OCI-LY3 (cell line): Measurements from ENCODE around the gene ZNF830.

Experiments used
- H2AFZ ChIP-seq: fragments of 200-600, 300-600 bp; shearing (Covaris generic); 2 replicates; pipeline ENCODE4 v1.6.0; 2014; ENCODE audit warnings: antibody characterized with exemption, low read depth, low read length
- H3K27ac ChIP-seq: fragments of 200-600, 300-600 bp; sonication (generic); 2 replicates; pipeline ENCODE4 v1.5.1; 2014; ENCODE audit warnings: mild to moderate bottlenecking, low read length, moderate library complexity, mixed read lengths
- H3K27me3 ChIP-seq: fragments of 200-600, 300-600 bp; sonication (generic); 2 replicates; pipeline ENCODE4 v1.6.1; 2014; ENCODE audit warnings: low read depth, low read length, mixed read lengths
- H3K36me3 ChIP-seq: fragments of 200-600, 300-600 bp; sonication (generic); replicated peaks from 2 replicates; pipeline ENCODE3; 2014; ENCODE audit warnings: low read depth, low read length, mixed read lengths
- H3K4me1 ChIP-seq: fragments of 300-600, 200-600 bp; sonication (generic); 2 replicates; pipeline ENCODE4 v1.6.1; 2014; ENCODE audit warnings: low read length, mixed read lengths
- H3K4me2 ChIP-seq: fragments of 200-600, 300-600 bp; sonication (generic); 2 replicates; pipeline ENCODE4 v1.6.1; 2014; ENCODE audit warnings: low read length, mixed read lengths
- H3K4me3 ChIP-seq: fragments of 300-600, 200-600 bp; sonication (generic); 2 replicates; pipeline ENCODE4 v1.5.1; 2014; ENCODE audit warnings: antibody characterized with exemption, mild to moderate bottlenecking, low read length, moderate library complexity
- H3K79me2 ChIP-seq: fragments of 300-600, 200-600 bp; shearing (Covaris generic); 2 replicates; pipeline ENCODE4 v1.6.1; 2014; ENCODE audit warnings: mild to moderate bottlenecking, low read length, mixed read lengths
- H3K9ac ChIP-seq: fragments of 300-600, 200-600 bp; shearing (Covaris generic); 2 replicates; pipeline ENCODE4 v1.6.0; 2014; ENCODE audit warnings: mild to moderate bottlenecking, low read length, moderate library complexity
- H3K9me3 ChIP-seq: fragments of 200-600, 300-600 bp; shearing (Covaris generic); 2 replicates; pipeline ENCODE4 v1.6.1; 2014; ENCODE audit warnings: low read length, mixed read lengths; ENCODE audit not compliant: insufficient read depth
- H4K20me1 ChIP-seq: fragments of 200-600, 300-600 bp; sonication (generic); 2 replicates; pipeline ENCODE4 v1.6.1; 2016; ENCODE audit warnings: low read length, mixed read lengths; ENCODE audit not compliant: insufficient read depth
- CTCF ChIP-seq: fragments of 200-600, 300-600 bp; sonication (generic); IDR thresholded peaks from 2 replicates; pipeline ENCODE4 v1.5.1; 2014; ENCODE audit warnings: antibody characterized with exemption, low read length, low read depth
- EZH2phosphoT487 ChIP-seq: fragments of 200-600 bp; shearing (Covaris generic); IDR thresholded peaks from 2 replicates; pipeline ENCODE4 v1.6.1; 2018; ENCODE audit warnings: antibody characterized with exemption, mixed run types, low read depth

The ZNF830 gene

GRCh38 chr17:34980353-34980680, 19.0 kb downstream of the ZNF830 start, which contains the start of gene LIG3:
Gene LIG3, plus strand, starts transcription at chr17:34980512. Its CDS starts 2,494 bp downstream, at chr17:34983006.
- peaks cover 6% of the 10 kb centered on the region for H3K36me3 ChIP-seq
- TF ChIP-seq EZH2phosphoT487 (no peak), CTCF (no peak)
- peak within 1 kb of the TSS; percentile 90 for H3K4me2 ChIP-seq
- peak within 1 kb of the TSS; percentile 91 for H3K9ac ChIP-seq
- peak within 1 kb of the TSS; percentile 93 for H3K4me3 ChIP-seq
- H2AFZ ChIP-seq, result peak within 1 kb of the TSS; percentile 71
- H4K20me1 ChIP-seq, result no peaks in the 10 kb centered on the region
- H3K4me1 ChIP-seq, result peaks cover 14% of the 10 kb centered on the region
- H3K79me2 ChIP-seq, result peaks cover 24% of the 10 kb centered on the region
- H3K27ac ChIP-seq, result peak within 1 kb of the TSS; percentile 72
- no peaks in the 10 kb centered on the region for H3K27me3 ChIP-seq
- no peaks in the 10 kb centered on the region for H3K9me3 ChIP-seq

- H2AFZ ChIP-seq, result peak overlapping the region; percentile 71; the same call in 1 of the 2 replicates
- H3K27ac ChIP-seq, result peak overlapping the region; percentile 72
Observed at GRCh38 chr17:34980681-34981537, 19.6 kb downstream of the ZNF830 start.

GRCh38 chr17:34981538-34982241, 20.4 kb downstream of the ZNF830 start:
- no peaks in the 10 kb centered on the region for H4K20me1 ChIP-seq
- peak overlapping the region; percentile 93 for H3K4me3 ChIP-seq
- peaks cover 14% of the 10 kb centered on the region for H3K4me1 ChIP-seq
- TF ChIP-seq CTCF (no peak), EZH2phosphoT487 (no peak)
- H3K27me3 ChIP-seq, result no peaks in the 10 kb centered on the region
- H3K4me2 ChIP-seq, result peak overlapping the region; percentile 90
- H3K27ac ChIP-seq, result peak overlapping the region; percentile 72
- peaks cover 24% of the 10 kb centered on the region for H3K79me2 ChIP-seq
- peaks cover 9% of the 10 kb centered on the region for H3K36me3 ChIP-seq
- H3K9me3 ChIP-seq, result no peaks in the 10 kb centered on the region
- peak overlapping the region; percentile 91 for H3K9ac ChIP-seq
- no peak overlapping the region for H2AFZ ChIP-seq

More at GRCh38 chr17:34980681-34981537, 19.6 kb downstream of the ZNF830 start:
- H3K4me1 ChIP-seq, result peaks cover 14% of the 10 kb centered on the region
- H4K20me1 ChIP-seq, result no peaks in the 10 kb centered on the region
- no peak for TF ChIP-seq EZH2phosphoT487
- peak; percentile 39 for TF ChIP-seq CTCF
- no peaks in the 10 kb centered on the region for H3K27me3 ChIP-seq
- peak overlapping the region; percentile 93 for H3K4me3 ChIP-seq
- peaks cover 24% of the 10 kb centered on the region for H3K79me2 ChIP-seq
- H3K36me3 ChIP-seq, result peaks cover 6% of the 10 kb centered on the region
- H3K9me3 ChIP-seq, result no peaks in the 10 kb centered on the region
- peak overlapping the region; percentile 91 for H3K9ac ChIP-seq
- H3K4me2 ChIP-seq, result peak overlapping the region; percentile 90

GRCh38 chr17:34987232-34987631, 25.9 kb downstream of the ZNF830 start:
- Histone ChIP-seq H3K4me1 (peaks cover 19% of the 10 kb centered on the region), H3K9me3 (no peaks in the 10 kb centered on the region), H3K79me2 (peaks cover 5% of the 10 kb centered on the region), H3K4me3 (no peak overlapping the region), H3K9ac (no peak overlapping the region), H2AFZ (no peak overlapping the region), H3K27ac (no peak overlapping the region), H3K36me3 (peaks cover 48% of the 10 kb centered on the region), H4K20me1 (no peaks in the 10 kb centered on the region), H3K27me3 (no peaks in the 10 kb centered on the region), H3K4me2 (no peak overlapping the region)
- no peak for TF ChIP-seq EZH2phosphoT487
